Parathyroid adenoma (tissue), 2 donors: ENCODE results near the gene FSTL3.

Experiments used
- H2AFZ ChIP-seq: fragments of 300-600 bp; sonication (generic); one replicate; pipeline ENCODE4 v1.7.0; 2017; ENCODE audit warnings: antibody characterized with exemption, mild to moderate bottlenecking
- H3K27ac ChIP-seq: fragments of 300-600 bp; sonication (generic); one replicate; pipeline ENCODE4 v1.7.0; 2017
- H3K27me3 ChIP-seq: fragments of 300-600 bp; sonication (generic); one replicate; pipeline ENCODE4 v1.7.0; 2017; ENCODE audit warnings: low read length; ENCODE audit not compliant: control insufficient read depth, insufficient read depth
- H3K36me3 ChIP-seq: fragments of 300-600 bp; sonication (generic); one replicate; pipeline ENCODE4 v1.7.0; 2017; ENCODE audit warnings: low read length; ENCODE audit not compliant: control insufficient read depth, insufficient read depth
- H3K4me1 ChIP-seq: fragments of 300-600 bp; sonication (generic); one replicate; pipeline ENCODE4 v1.7.0; 2017; ENCODE audit warnings: control low read depth
- H3K4me2 ChIP-seq: fragments of 300-600 bp; sonication (generic); one replicate; pipeline ENCODE4 v1.7.0; 2017; ENCODE audit warnings: low read length
- H3K4me3 ChIP-seq: fragments of 300-600 bp; sonication (generic); one replicate; pipeline ENCODE4 v1.7.0; 2017; ENCODE audit warnings: low read depth, low read length
- H3K79me2 ChIP-seq: fragments of 300-600 bp; sonication (generic); one replicate; pipeline ENCODE4 v1.7.0; 2017; ENCODE audit warnings: control low read depth
- H3K9ac ChIP-seq: fragments of 300-600 bp; sonication (generic); one replicate; pipeline ENCODE4 v1.7.0; 2017; ENCODE audit warnings: mild to moderate bottlenecking
- H3K9me3 ChIP-seq: fragments of 300-600 bp; sonication (generic); one replicate; pipeline ENCODE4 v1.7.0; 2017; ENCODE audit warnings: low read length; ENCODE audit not compliant: control insufficient read depth
- CTCF ChIP-seq: fragments of 300-600 bp; sonication (generic); IDR thresholded peaks from one replicate; pipeline ENCODE4 v1.7.0; 2017; ENCODE audit warnings: antibody characterized with exemption, mild to moderate bottlenecking
- donor health status: primary hyperparathyroidism.

Gene FSTL3

GRCh38 chr19:638906-639252 is 37.3 kb upstream of the FSTL3 start:
- Histone ChIP-seq H3K4me1 (peaks cover 7% of the 10 kb centered on the region), H3K4me3 (peak overlapping the region; percentile 37), H2AFZ (no peak overlapping the region), H3K9ac (no peak overlapping the region), H3K79me2 (peaks cover 2% of the 10 kb centered on the region), H3K4me2 (peak overlapping the region; percentile 63), H3K9me3 (no peaks in the 10 kb centered on the region), H3K27ac (no peak overlapping the region), H3K27me3 (no peaks in the 10 kb centered on the region), H3K36me3 (no peaks in the 10 kb centered on the region)
- TF ChIP-seq CTCF, result no peak

- no peak within 1 kb of the TSS for H3K27ac ChIP-seq
- H3K36me3 ChIP-seq, result no peaks in the 10 kb centered on the region
- peaks cover under 1% of the 10 kb centered on the region for H3K4me1 ChIP-seq
- peak within 1 kb of the TSS; percentile 63 for H3K4me2 ChIP-seq
- TF ChIP-seq CTCF, result no peak
- no peaks in the 10 kb centered on the region for H3K27me3 ChIP-seq
- no peaks in the 10 kb centered on the region for H3K9me3 ChIP-seq
- H3K79me2 ChIP-seq, result no peaks in the 10 kb centered on the region
- no peak within 1 kb of the TSS for H2AFZ ChIP-seq
- H3K4me3 ChIP-seq, result peak within 1 kb of the TSS; percentile 37
- no peak within 1 kb of the TSS for H3K9ac ChIP-seq
These were observed 36.7 kb upstream of the FSTL3 start, which contains the start of gene FGF22 for GRCh38 chr19:639253-640160. Gene FGF22 (plus strand): TSS chr19:639879. CDS start chr19:639926, 47 bp downstream.

- H3K27me3 ChIP-seq, result no peaks in the 10 kb centered on the region
- no peaks in the 10 kb centered on the region for H3K4me1 ChIP-seq
- no peak overlapping the region for H3K27ac ChIP-seq
- H3K36me3 ChIP-seq, result no peaks in the 10 kb centered on the region
- H3K9ac ChIP-seq, result no peak overlapping the region
- H3K4me3 ChIP-seq, result no peak overlapping the region
- H3K79me2 ChIP-seq, result no peaks in the 10 kb centered on the region
- TF ChIP-seq CTCF, result no peak
- peak overlapping the region; percentile 35 for H3K4me2 ChIP-seq
- no peak overlapping the region for H2AFZ ChIP-seq
- H3K9me3 ChIP-seq, result no peaks in the 10 kb centered on the region
These were observed 36.0 kb upstream of the FSTL3 start for GRCh38 chr19:640161-640558.

- H2AFZ ChIP-seq, result no peak overlapping the region
- no peaks in the 10 kb centered on the region for H3K79me2 ChIP-seq
- H3K4me3 ChIP-seq, result no peak overlapping the region
- H3K27ac ChIP-seq, result no peak overlapping the region
- H3K4me1 ChIP-seq, result no peaks in the 10 kb centered on the region
- H3K36me3 ChIP-seq, result no peaks in the 10 kb centered on the region
- no peak overlapping the region for H3K4me2 ChIP-seq
- TF ChIP-seq CTCF, result no peak
- H3K27me3 ChIP-seq, result no peaks in the 10 kb centered on the region
- no peak overlapping the region for H3K9ac ChIP-seq
- no peaks in the 10 kb centered on the region for H3K9me3 ChIP-seq
These were observed 35.5 kb upstream of the FSTL3 start for GRCh38 chr19:640606-641189.
